ENCODE results near the gene ARMC5. TPM values are rescaled to one million over a fixed set of nuclear protein-coding genes. Genes with fewer than 3 reads are reported as not detected.

Gene ARMC5
- total RNA-seq, 4 donors from 2014 or later = 2.5 to 7.7 (median 4.4) TPM

- TF ChIP-seq CTCF (IDR thresholded peaks at IDR 0.05; ENCODE audit: low read depth) = no peak
These were observed 633 bp downstream of the ARMC5 start for GRCh38 chr16:31459687-31460581.

GRCh38 chr16:31460582-31461002 is 1.3 kb downstream of the ARMC5 start:
- no peak for TF ChIP-seq CTCF (IDR thresholded peaks at IDR 0.05; ENCODE audit: low read depth)

- no peak for TF ChIP-seq CTCF (IDR thresholded peaks at IDR 0.05; ENCODE audit: low read depth)
These were observed 2.1 kb downstream of the ARMC5 start for GRCh38 chr16:31461201-31461920.

GRCh38 chr16:31461921-31462804 is 2.9 kb downstream of the ARMC5 start:
- TF ChIP-seq CTCF (IDR thresholded peaks at IDR 0.05; ENCODE audit: low read depth) = no peak

GRCh38 chr16:31464348-31464769 is 5.1 kb downstream of the ARMC5 start:
- TF ChIP-seq CTCF (IDR thresholded peaks at IDR 0.05; ENCODE audit: low read depth) = no peak

- no peak for TF ChIP-seq CTCF (IDR thresholded peaks at IDR 0.05; ENCODE audit: low read depth)
These were observed 5.5 kb downstream of the ARMC5 start for GRCh38 chr16:31464781-31465260.
